GM12875 (cell line): ENCODE results near the gene FNDC3B.

Experiments
- H3K4me3 ChIP-seq: one replicate; pipeline ENCODE4 v1.5.1; 2011; ENCODE audit warnings: low read depth, low read length, control low read depth
- CTCF ChIP-seq: IDR thresholded peaks from 2 replicates; pipeline ENCODE4 v1.5.1; 2011; ENCODE audit warnings: low read depth, mild to moderate bottlenecking, control low read depth, inconsistent platforms, low read length, moderate library complexity, borderline replicate concordance; ENCODE audit not compliant: insufficient read depth

The FNDC3B gene

GRCh38 chr3:172339892-172340291, 300.5 kb downstream of the FNDC3B start:
- TF ChIP-seq CTCF: no peak
- H3K4me3 ChIP-seq: no peak overlapping the region

- TF ChIP-seq CTCF: no peak
These were observed 301.2 kb downstream of the FNDC3B start for GRCh38 chr3:172340583-172340982.

GRCh38 chr3:172341482-172342059, 302.2 kb downstream of the FNDC3B start:
- TF ChIP-seq CTCF: peak; percentile 40; the same call in 1 of the 2 replicates
- no peak overlapping the region for H3K4me3 ChIP-seq

More at GRCh38 chr3:172340583-172340982, 301.2 kb downstream of the FNDC3B start:
- H3K4me3 ChIP-seq: no peak overlapping the region

- H3K4me3 ChIP-seq: no peak overlapping the region
- TF ChIP-seq CTCF: no peak
These were observed 302.8 kb downstream of the FNDC3B start for GRCh38 chr3:172342097-172342659.

- no peak for TF ChIP-seq CTCF
- no peak overlapping the region for H3K4me3 ChIP-seq
These were observed 303.7 kb downstream of the FNDC3B start for GRCh38 chr3:172343117-172343516.

GRCh38 chr3:172343979-172344378, 304.6 kb downstream of the FNDC3B start:
- no peak overlapping the region for H3K4me3 ChIP-seq
- no peak for TF ChIP-seq CTCF

GRCh38 chr3:172346161-172346560, 306.8 kb downstream of the FNDC3B start:
- no peak overlapping the region for H3K4me3 ChIP-seq
- no peak for TF ChIP-seq CTCF
